Activated T-cell treated with anti-CD3 and anti-CD28 coated beads, Interleukin-2, amount 50 U/mL, for 4 hours (primary cell): Measurements from ENCODE around the gene SLC6A15. TPM values are rescaled to one million over a fixed set of nuclear protein-coding genes. Genes with fewer than 3 reads are reported as not detected.

ENCODE experiments used
- ATAC-seq, 2 donors: fragments of 200-7000 bp; cut with Tn5 transposase; one replicate each; pipeline ENCODE4 v1.10.0; 2021
- DNase-seq: peaks from one replicate; pipeline ENCODE4 v3.0.0-alpha.2; 2020
- H3K27me3 Mint-ChIP-seq: one replicate; pipeline ENCODE4 v1.8.0; 2021; ENCODE audit warnings: low read depth, mixed read lengths
- H3K36me3 Mint-ChIP-seq: one replicate; pipeline ENCODE4 v1.8.0; 2022; ENCODE audit warnings: mixed read lengths; ENCODE audit not compliant: insufficient read depth
- H3K4me1 Mint-ChIP-seq: one replicate; pipeline ENCODE4 v1.8.0; 2021; ENCODE audit warnings: low read depth, mixed read lengths
- H3K4me3 Mint-ChIP-seq: one replicate; pipeline ENCODE4 v1.8.0; 2021; ENCODE audit warnings: mild to moderate bottlenecking, moderate library complexity, mixed read lengths
- H3K9me3 Mint-ChIP-seq: one replicate; pipeline ENCODE4 v1.8.0; 2021; ENCODE audit warnings: mixed read lengths
- total RNA-seq, 3 donors: library from RNA; stranded (reverse); gene quantifications; one replicate each; pipeline ENCODE4 v1.2.1, GENCODE V29; 2021

The SLC6A15 gene
- total RNA-seq, 3 donors from 2014 or later = 0.11 TPM; not detected in 2

- no peaks in the 10 kb centered on the region for H3K9me3 Mint-ChIP-seq
- H3K27me3 Mint-ChIP-seq = peaks cover 35% of the 10 kb centered on the region
- no peak for DNase-seq
- no peak for ATAC-seq
- H3K36me3 Mint-ChIP-seq = no peaks in the 10 kb centered on the region
- no peaks in the 10 kb centered on the region for H3K4me1 Mint-ChIP-seq
- H3K4me3 Mint-ChIP-seq = no peak overlapping the region
Measured at GRCh38 chr12:84910549-84911241, 1.9 kb downstream of the SLC6A15 start.

DNA sequence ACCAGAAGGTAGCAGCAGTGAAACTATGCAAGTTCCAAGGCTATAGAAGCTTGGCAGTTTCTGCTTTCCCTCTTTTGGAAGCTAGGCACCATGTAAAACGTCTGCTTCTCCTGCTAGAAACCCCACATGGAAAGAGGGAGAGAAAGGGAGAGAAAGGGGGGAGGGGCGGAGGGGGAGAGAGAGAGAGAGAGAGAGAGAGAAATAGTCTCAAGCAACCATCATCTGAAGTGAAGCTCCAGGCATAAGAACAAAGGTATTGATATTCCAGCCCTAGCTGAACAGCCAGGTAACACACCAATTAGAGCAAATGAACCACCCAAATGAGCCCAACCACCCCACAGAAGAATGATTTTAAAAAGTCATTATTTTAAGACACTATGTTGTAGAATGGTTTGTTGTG lies 8.5 kb downstream of the SLC6A15 start:
- Mint-ChIP-seq H3K4me1 (no peaks in the 10 kb centered on the region), H3K9me3 (no peaks in the 10 kb centered on the region), H3K36me3 (no peaks in the 10 kb centered on the region), H3K4me3 (no peak overlapping the region), H3K27me3 (peaks cover 2% of the 10 kb centered on the region)
- ATAC-seq (no peak), DNase-seq (no peak)

GRCh38 chr12:84891106-84891838 lies 21.3 kb downstream of the SLC6A15 start:
- no peak for DNase-seq
- Mint-ChIP-seq H3K36me3 (no peaks in the 10 kb centered on the region), H3K27me3 (no peaks in the 10 kb centered on the region), H3K4me1 (no peaks in the 10 kb centered on the region), H3K4me3 (no peak overlapping the region), H3K9me3 (no peaks in the 10 kb centered on the region)
- no peak for ATAC-seq

DNA sequence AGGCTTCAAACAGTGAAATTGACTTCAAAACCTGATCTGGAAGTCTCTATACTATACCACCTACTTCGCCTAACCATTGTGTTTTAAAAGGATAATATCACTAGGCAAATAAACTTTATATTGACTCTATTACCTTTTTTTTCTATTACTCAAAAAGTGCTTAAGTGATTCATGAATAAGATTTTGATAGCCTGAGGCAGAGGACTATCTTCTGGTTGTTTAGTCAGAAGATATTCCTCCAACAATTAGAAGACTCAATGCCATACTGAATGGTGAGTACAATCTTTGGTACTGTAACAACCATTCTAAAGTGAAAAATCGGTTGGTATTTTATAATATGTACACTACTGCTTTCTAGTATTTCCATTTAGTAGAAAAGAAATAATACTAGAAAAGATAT lies 22.8 kb downstream of the SLC6A15 start:
- no peaks in the 10 kb centered on the region for H3K27me3 Mint-ChIP-seq
- no peaks in the 10 kb centered on the region for H3K36me3 Mint-ChIP-seq
- no peak overlapping the region for H3K4me3 Mint-ChIP-seq
- DNase-seq (no peak), ATAC-seq (no peak)
- H3K9me3 Mint-ChIP-seq = no peaks in the 10 kb centered on the region
- H3K4me1 Mint-ChIP-seq = no peaks in the 10 kb centered on the region

DNA sequence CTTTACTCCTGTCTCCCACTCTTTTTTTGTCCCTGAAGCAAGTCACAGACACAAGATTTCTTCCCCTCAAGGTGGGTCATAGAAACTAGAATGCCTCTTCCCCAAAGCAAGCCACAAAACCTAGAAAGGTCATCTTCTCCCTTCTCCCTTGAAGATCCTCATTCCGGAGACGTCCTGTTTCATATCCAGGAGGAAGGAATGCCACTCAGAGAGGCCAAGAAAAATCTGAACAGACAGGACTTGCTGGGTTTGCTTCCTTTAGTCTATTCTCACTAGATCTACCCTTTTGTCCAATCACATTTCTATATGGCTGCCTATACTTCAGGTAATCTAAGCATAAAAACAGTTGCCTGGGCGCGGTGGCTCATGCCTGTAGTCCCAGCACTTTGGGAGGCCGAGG lies 23.7 kb downstream of the SLC6A15 start:
- Mint-ChIP-seq H3K4me1 (no peaks in the 10 kb centered on the region), H3K27me3 (no peaks in the 10 kb centered on the region), H3K4me3 (no peak overlapping the region), H3K9me3 (no peaks in the 10 kb centered on the region), H3K36me3 (no peaks in the 10 kb centered on the region)
- DNase-seq (no peak), ATAC-seq (no peak)

GRCh38 chr12:84877340-84877739 lies 35.3 kb downstream of the SLC6A15 start:
- ATAC-seq (peak in 1 of 2 donors; percentile 14), DNase-seq (no peak)
- Mint-ChIP-seq H3K9me3 (no peaks in the 10 kb centered on the region), H3K27me3 (no peaks in the 10 kb centered on the region), H3K4me3 (no peak overlapping the region), H3K36me3 (no peaks in the 10 kb centered on the region), H3K4me1 (no peaks in the 10 kb centered on the region)

- ATAC-seq = no peak
- Mint-ChIP-seq H3K4me1 (no peaks in the 10 kb centered on the region), H3K4me3 (no peak overlapping the region), H3K36me3 (no peaks in the 10 kb centered on the region), H3K9me3 (no peaks in the 10 kb centered on the region), H3K27me3 (no peaks in the 10 kb centered on the region)
- no peak for DNase-seq
Measured at GRCh38 chr12:84875241-84875640, 37.4 kb downstream of the SLC6A15 start.

DNA sequence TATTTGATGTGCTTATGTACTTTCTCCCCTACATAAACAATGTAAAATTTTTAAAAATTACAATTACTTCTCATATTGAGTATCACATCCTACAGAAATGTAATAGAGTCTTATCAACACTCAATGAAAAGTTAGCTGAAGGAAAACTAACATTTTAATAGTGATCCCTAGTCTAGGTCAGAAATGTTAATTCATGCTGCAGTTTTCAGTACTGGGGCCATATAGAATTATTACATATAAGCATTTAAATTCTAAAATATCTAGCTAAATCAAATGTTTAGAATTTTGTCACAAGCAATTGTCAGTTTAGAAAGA lies 37.8 kb downstream of the SLC6A15 start:
- ATAC-seq = no peak
- Mint-ChIP-seq H3K9me3 (no peaks in the 10 kb centered on the region), H3K4me1 (no peaks in the 10 kb centered on the region), H3K4me3 (no peak overlapping the region), H3K36me3 (no peaks in the 10 kb centered on the region), H3K27me3 (no peaks in the 10 kb centered on the region)
- DNase-seq = no peak

- H3K4me1 Mint-ChIP-seq = no peaks in the 10 kb centered on the region
- peak; percentile 41 to 62 for ATAC-seq
Measured at GRCh38 chr12:84874125-84874824, 38.3 kb downstream of the SLC6A15 start.

DNA sequence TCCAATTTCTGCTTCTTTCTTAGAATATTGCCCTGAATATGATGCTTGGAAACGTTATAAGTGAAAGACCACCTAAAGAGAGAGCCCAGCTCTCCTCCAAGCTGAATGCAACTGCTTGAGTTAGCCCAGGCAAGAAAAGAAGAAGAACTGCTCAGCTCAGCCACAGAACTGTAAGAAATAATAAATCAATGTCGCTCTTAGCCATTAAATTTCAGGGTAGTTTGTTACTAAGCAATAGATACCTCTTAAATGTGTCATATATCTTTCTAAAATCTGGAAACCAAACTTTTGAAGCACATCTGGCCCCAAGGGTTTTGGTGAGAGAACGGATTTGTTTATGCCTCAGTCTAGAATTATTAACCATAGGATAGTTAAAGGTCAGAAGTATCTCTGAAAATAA lies 50.4 kb downstream of the SLC6A15 start:
- ATAC-seq = no peak
- H3K36me3 Mint-ChIP-seq = no peaks in the 10 kb centered on the region
- H3K4me1 Mint-ChIP-seq = no peaks in the 10 kb centered on the region
- DNase-seq = no peak
- no peaks in the 10 kb centered on the region for H3K9me3 Mint-ChIP-seq
- peaks cover 5% of the 10 kb centered on the region for H3K27me3 Mint-ChIP-seq
- no peak overlapping the region for H3K4me3 Mint-ChIP-seq

More at GRCh38 chr12:84874125-84874824, 38.3 kb downstream of the SLC6A15 start:
- Mint-ChIP-seq H3K36me3 (no peaks in the 10 kb centered on the region), H3K4me3 (no peak overlapping the region), H3K9me3 (no peaks in the 10 kb centered on the region), H3K27me3 (no peaks in the 10 kb centered on the region)
- DNase-seq = no peak

- no peak for ATAC-seq
- no peaks in the 10 kb centered on the region for H3K36me3 Mint-ChIP-seq
- no peaks in the 10 kb centered on the region for H3K9me3 Mint-ChIP-seq
- H3K4me3 Mint-ChIP-seq = no peak overlapping the region
- DNase-seq = no peak
- H3K27me3 Mint-ChIP-seq = peaks cover 10% of the 10 kb centered on the region
- no peaks in the 10 kb centered on the region for H3K4me1 Mint-ChIP-seq
Measured at GRCh38 chr12:84860718-84861117, 51.9 kb downstream of the SLC6A15 start.

DNA sequence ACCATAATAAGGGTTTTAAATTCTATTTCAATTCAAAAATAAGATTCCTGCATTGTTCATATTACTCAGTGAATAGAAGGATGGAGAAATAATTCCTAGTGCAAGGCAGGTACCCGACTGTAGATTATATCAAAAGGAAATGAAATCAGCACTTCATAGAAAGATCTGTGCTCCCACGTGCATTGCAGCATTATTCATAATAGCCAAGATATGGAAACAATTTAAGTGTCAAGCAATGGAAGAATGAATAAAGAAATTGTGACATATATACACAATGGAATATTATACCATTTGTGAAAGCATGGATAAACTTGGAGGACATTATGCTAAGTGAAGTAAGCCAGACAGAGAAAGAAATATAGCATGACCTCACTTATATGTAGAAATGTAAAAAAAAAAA lies 53.8 kb downstream of the SLC6A15 start:
- Mint-ChIP-seq H3K36me3 (no peaks in the 10 kb centered on the region), H3K4me1 (no peaks in the 10 kb centered on the region), H3K9me3 (no peaks in the 10 kb centered on the region), H3K4me3 (no peak overlapping the region), H3K27me3 (peaks cover 7% of the 10 kb centered on the region)
- DNase-seq (no peak), ATAC-seq (no peak)

- Mint-ChIP-seq H3K9me3 (no peaks in the 10 kb centered on the region), H3K36me3 (no peaks in the 10 kb centered on the region), H3K4me3 (no peak overlapping the region), H3K27me3 (peaks cover 7% of the 10 kb centered on the region), H3K4me1 (no peaks in the 10 kb centered on the region)
- no peak for DNase-seq
- ATAC-seq = no peak
Measured at GRCh38 chr12:84857525-84858208, 54.9 kb downstream of the SLC6A15 start.

- no peaks in the 10 kb centered on the region for H3K4me1 Mint-ChIP-seq
- no peak overlapping the region for H3K4me3 Mint-ChIP-seq
- no peak for DNase-seq
- no peaks in the 10 kb centered on the region for H3K36me3 Mint-ChIP-seq
- H3K9me3 Mint-ChIP-seq = no peaks in the 10 kb centered on the region
- no peak for ATAC-seq
- peaks cover 7% of the 10 kb centered on the region for H3K27me3 Mint-ChIP-seq
Measured at GRCh38 chr12:84856156-84856900, 56.3 kb downstream of the SLC6A15 start.
